Right lung (tissue), 5 donors: Measurements from ENCODE around the gene MRPL43. TPM values are rescaled to one million over a fixed set of nuclear protein-coding genes. Genes with fewer than 3 reads are reported as not detected.
A peak's percentile ranks its signal among the peaks of the same experiment; 100 is the strongest.

Source experiments
- DNase-seq, 2 donors: peaks; one replicate each; pipeline ENCODE4 v3.0.0-alpha.2; 2013
- polyA plus RNA-seq, 5 donors: library from polyadenylated mRNA; unstranded; fragments of 120-200 nt; gene quantifications; one replicate each; pipeline versions ENCODE4 v1.2.1 to v1.2.3, GENCODE V29; 2013; ENCODE audit warnings: inconsistent platforms in 1 of 5, low replicate concordance in 1 of 5; ENCODE audit not compliant: insufficient read length in 5 of 5, insufficient read depth in 1 of 5

Gene MRPL43
- polyA plus RNA-seq, 5 donors: 72.7 to 128 (median 87.3) TPM

- no peak for DNase-seq
These were observed 35.8 kb upstream of the MRPL43 start for GRCh38 chr10:101022967-101023705.

- DNase-seq: no peak
These were observed 34.5 kb upstream of the MRPL43 start for GRCh38 chr10:101021692-101022251.

- no peak for DNase-seq
These were observed 33.9 kb upstream of the MRPL43 start for GRCh38 chr10:101021239-101021638.

- no peak for DNase-seq
These were observed 33.3 kb upstream of the MRPL43 start for GRCh38 chr10:101020427-101021075.

- DNase-seq: no peak
These were observed 32.1 kb upstream of the MRPL43 start for GRCh38 chr10:101019440-101019703.

- DNase-seq: no peak
These were observed 31.5 kb upstream of the MRPL43 start for GRCh38 chr10:101018600-101019439.

GRCh38 chr10:101018118-101018599, 30.9 kb upstream of the MRPL43 start:
- DNase-seq: no peak

GRCh38 chr10:101016814-101017213, 29.5 kb upstream of the MRPL43 start:
- DNase-seq: no peak

GRCh38 chr10:101015582-101015973, 28.3 kb upstream of the MRPL43 start:
- DNase-seq: no peak

- DNase-seq: no peak
These were observed 27.8 kb upstream of the MRPL43 start for GRCh38 chr10:101014966-101015581.

- DNase-seq: peak in 1 of 2 donors; percentile 67
These were observed 27.1 kb upstream of the MRPL43 start for GRCh38 chr10:101014230-101014884.

GRCh38 chr10:101013365-101013825, 26.1 kb upstream of the MRPL43 start:
- DNase-seq: no peak

- peak; percentile 64 to 81 for DNase-seq
These were observed 25.4 kb upstream of the MRPL43 start for GRCh38 chr10:101012525-101013364.

GRCh38 chr10:101011517-101012423, 24.5 kb upstream of the MRPL43 start:
- no peak for DNase-seq

- no peak for DNase-seq
These were observed 23.0 kb upstream of the MRPL43 start for GRCh38 chr10:101010329-101010728.

GRCh38 chr10:101008823-101009423, 21.6 kb upstream of the MRPL43 start:
- no peak for DNase-seq

GRCh38 chr10:101007915-101008822, 20.9 kb upstream of the MRPL43 start:
- no peak for DNase-seq
